Hypothalamus (tissue), 51 donors: ENCODE measurements around the gene BRINP3.
"Not testable (repeated sequence)": the region's sequence is repeated elsewhere in the genome, so short reads cannot be mapped to it uniquely, and the experiment has no call there.

Source experiments
- DNase-seq, 51 donors: peaks; one replicate each; lab custom pipeline; 2025; lab: John Stamatoyannopoulos, UW

Gene BRINP3

DNA sequence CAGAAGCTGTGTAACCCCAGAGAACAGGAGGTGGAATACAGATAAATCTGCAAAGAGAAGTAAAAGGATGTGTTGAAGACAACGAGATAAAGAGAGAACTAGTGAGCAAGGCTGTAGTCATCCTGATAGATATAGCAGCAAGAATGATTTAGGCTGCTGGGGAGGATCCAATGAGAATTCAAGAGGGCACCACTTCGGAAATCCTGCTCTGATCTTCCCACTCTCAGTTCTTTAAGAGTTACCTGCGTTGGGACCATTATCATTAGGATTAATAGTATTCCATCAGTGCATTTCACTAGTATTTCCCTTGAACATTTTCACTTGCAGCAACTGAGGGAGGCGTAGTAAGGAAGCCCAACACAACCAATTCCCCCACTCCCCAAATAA, at the start of gene BRINP3:
TSS of gene BRINP3 (minus strand) at position 103 of the 387 bp plus-strand sequence.
- DNase-seq, result peak in 2 of 51 donors; percentile 50 to 83

GRCh38 chr1:190511554-190511953, 33.9 kb upstream of the BRINP3 start:
- no peak for DNase-seq

DNA sequence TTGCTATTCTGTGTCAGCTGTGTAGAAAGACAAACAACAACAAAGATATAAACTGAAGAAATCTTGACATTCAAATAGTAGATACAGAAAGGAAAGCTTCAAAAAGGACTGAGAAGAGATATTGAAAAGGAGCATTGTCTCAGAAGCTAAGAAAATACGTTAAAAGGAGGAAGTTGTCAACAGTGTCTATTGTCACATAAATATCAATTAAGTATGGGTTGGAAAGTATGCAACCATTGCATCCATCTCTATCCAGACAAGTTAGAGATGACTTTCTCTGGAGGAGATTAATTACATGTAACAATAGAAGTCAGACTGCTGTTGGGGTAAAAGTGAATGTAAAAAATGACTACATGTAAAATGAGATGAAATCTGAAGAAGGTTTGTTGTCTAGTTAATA, 29.7 kb upstream of the BRINP3 start:
- DNase-seq, result no peak

- DNase-seq, result not testable (repeated sequence)
Measured at GRCh38 chr1:190504539-190504938, 26.9 kb upstream of the BRINP3 start.

GRCh38 chr1:190497565-190497964, 19.9 kb upstream of the BRINP3 start:
- no peak for DNase-seq

DNA sequence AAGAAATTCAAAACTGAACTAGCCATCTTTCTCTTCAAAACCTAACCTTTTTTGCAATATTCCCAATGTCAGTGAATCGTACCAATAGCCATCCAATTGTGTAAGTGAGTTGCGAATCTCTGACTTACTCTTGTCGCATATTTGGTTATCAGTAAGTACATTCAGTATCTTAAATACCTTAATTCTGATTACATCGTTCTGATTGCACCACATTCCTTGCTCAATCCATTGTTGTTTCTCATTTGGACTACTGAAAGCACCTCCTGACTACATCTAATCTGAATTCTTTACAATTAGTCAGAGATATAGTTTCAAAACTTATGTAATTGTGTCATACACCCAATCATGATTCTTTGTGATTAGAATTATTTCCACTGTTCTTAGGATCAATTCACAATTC, 16.8 kb upstream of the BRINP3 start:
- DNase-seq, result no peak

GRCh38 chr1:190491404-190491803, 13.7 kb upstream of the BRINP3 start:
- DNase-seq, result no peak

DNA sequence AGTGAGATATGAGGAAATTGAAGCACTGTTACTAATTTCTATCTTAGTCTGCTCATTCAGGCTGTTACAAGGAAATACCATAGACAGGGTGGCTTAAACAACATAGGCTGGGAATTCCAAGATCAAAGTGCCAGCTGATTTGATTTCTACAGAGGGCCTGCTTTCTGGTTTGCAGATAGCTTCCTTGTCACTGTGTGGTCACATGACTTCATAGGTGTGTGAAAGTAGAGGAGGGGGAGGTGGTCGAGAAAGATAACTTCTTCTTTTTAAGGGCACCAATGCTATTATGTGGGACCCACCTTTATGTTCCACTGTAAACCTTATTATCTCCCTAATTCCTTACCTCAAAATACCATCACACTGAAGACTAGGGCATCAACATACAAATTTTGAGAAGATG, 6.4 kb upstream of the BRINP3 start:
- no peak for DNase-seq

GRCh38 chr1:190480231-190480630, 2.6 kb upstream of the BRINP3 start:
- DNase-seq, result no peak

DNA sequence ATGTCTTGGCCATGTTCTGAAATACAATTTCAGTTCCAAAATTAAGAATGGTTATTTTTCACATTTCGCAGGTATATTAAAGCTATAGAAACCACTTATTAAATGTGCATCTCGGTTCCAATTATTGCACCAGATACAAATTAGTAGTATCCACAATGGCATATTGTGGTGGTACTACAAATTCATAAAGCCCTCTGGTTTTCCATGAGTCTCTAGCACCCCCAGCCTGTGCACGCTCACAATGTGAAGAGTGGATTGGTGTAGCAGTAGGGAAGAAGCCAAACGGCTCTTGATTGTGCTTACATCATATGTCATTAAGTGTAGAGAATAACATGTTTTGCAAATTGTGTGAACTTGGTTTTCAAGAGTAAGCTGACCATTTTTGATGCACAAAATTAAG, 1.9 kb upstream of the BRINP3 start:
- peak in 19 of 51 donors; percentile 3 to 64 (median 15) for DNase-seq

DNA sequence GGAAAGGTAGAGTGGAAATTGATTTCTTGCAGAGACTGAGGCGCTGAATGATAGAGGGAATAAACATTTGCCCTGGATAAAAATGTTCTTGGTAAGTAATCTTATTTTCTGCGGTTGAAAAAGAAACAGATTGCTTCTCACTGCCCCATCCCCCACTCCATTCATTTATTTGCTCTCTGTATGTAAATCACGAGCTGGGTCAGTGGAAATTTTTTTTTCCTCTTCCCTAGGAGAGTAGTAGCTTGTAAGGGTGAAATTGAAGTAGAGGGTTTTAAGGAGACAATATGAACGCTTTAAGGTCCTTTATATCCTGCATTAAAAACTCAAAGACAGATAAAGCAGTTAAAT, 1.4 kb upstream of the BRINP3 start:
- peak in 2 of 51 donors; percentile 40 to 80 for DNase-seq

DNA sequence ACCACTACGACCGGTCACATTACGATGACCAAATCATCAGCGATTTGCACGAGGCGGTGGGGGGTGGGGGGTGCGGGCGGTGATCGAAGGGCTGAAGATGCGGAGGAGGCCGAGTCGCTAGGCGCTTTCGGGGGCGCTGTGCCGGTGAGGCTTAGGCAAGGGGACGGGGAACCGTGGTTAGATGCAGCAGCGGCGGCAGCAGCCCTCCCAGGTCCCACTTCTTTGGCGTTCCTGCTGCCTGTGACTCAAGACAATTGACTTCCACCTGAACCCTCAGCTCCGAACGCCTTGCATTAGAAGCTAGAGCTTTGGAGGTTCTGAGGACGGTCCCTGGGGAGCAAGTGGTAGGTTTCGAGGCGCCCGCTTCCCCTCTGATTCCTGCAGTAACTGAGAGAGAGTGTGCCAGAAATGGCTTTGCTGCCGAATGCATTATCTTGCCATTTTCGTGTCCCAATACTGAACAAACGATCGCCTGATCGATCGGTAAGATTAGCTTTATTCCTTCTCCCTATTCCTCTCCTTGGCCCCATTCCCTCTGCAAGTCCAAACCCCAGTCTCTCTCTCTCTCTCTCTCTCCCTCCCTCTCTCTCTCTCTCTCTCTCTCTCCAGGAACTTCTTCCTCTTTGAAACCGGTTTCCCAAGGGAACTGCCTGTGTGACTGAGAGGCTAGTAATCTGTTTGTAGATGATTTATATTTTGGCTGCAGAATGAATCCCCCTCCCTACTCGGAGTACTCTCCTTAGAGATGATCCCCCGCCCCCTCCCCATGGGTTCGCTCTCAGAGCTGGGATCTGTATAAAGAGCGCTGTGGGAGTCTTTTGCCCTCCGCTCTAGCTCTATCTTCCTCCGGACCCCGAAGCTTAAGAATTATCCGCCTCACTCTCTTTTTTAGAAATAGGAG, 735 bp upstream of the BRINP3 start:
- DNase-seq, result peak in 32 of 51 donors; percentile 15 to 83 (median 46)

GRCh38 chr1:190476806-190477205, 858 bp downstream of the BRINP3 start:
- DNase-seq, result no peak

DNA sequence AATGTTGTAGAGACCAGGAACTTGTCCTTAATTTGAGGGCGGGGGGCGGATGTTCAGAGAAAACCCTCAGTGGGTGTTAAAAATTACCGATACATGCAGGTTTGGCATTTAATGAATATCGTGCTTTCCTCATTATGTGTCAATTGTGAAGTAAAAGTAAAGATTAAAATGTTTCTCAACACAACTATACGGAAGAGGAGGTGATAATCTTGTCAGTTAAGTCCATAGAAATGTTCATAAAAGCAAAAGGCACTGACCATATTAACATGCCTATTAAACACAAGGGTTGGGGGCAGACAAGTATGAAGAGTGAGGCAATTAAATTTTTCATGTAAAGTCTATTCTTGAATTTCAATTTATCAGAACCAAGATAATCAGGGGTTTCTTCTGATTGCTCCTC, 1.3 kb downstream of the BRINP3 start:
- peak in 1 of 51 donors; percentile 36 for DNase-seq

DNA sequence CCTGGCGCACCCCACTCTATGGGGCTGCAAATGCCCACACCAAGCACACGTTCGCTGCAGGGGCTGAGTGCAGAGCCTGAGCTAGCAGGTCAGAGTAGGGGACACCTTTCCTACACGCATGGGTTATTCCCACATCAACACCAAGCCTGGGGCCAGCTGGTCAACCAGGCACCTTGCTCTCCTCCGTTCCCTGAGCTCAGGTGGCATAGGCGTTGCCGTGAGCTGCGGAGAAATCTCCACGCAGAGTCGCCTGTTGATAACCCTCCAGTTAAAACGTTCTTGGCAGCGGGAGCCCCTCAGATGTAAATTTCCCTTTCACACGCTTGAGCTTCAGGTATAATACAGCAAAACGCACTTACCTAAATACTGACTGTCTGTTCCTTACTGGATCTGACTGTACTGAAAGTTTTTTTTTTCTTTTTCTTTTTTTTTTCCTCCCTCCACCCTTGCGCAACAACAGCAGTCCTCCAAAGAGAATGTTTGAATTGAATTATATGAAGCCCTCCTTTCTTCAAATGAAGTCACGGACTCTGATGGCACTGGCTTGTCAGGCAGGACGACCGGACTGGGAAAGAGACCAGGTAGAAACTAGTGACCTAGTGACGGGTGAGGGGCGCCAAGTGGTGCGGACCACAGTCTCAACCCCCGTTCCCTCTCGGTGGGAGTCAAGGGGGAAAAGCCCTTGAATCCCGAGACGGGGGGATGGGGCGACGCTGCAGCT, 2.1 kb downstream of the BRINP3 start:
- DNase-seq, result peak in 21 of 51 donors; percentile 4 to 78 (median 14)

DNA sequence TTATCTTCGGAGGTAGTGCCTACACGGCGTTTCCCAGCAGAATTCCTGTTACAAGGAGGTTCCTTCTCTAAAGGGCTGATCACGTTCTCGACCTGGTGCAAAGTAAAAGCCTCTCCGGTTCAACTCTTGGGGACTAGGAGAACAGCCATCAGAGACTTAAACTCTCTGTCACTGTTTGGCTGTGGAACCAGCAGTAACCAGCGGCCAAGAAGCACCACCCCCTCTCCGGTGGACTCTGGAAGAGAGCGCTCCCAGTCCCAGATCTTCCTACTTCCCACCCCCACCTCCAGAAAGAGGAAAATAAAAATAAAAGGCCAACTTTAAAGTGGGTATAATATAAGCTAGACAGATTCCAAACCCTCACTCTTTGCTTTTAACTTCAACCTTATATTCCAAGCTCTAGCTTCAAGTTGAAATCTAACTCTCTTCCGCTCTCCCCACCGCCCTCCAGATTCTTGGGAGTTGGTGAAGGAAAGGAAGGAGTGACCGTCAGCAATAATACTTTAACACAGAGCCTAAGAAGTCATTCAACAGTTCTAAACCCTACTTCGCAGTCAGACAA, 2.9 kb downstream of the BRINP3 start:
- peak in 24 of 51 donors; percentile 7 to 86 (median 17) for DNase-seq

DNA sequence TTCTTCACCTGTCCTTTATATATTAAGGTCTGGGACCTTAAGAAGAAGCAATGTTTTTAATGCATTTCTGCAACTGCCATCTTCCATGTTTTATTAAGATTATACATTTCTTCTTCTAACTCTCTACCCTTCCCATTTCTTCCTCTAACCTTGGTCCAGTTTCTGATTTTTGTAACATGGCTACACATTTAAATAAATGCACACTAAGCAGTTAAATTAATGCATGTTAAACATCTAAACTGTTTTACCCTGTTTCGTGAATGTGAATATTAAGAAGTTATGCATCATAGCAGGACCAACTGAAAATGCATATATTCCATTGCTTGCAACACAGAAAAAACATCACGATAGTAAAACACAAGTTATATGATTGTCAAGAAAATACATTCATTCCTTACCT, 3.7 kb downstream of the BRINP3 start:
- no peak for DNase-seq

DNA sequence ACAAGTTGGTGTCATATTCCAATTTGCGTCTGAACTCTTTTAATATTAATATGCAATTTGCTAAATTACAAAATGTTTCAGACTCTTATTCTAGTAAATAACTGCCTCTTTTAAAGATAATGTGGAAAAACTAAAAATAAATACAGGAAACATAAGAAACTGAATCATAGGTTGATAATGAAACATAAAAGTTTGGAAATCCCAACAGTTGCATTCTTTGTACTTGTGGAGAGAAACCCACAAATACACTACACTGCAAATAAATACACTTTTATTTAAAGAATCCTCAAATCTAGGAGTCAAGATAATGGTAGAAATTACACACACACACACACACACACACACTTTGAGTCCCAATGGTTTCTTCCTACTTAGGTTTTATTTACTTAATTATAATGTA, 5.2 kb downstream of the BRINP3 start:
- no peak for DNase-seq

- DNase-seq, result no peak
Measured at GRCh38 chr1:190472042-190472441, 5.6 kb downstream of the BRINP3 start.

GRCh38 chr1:190464690-190465089, 13.0 kb downstream of the BRINP3 start:
- DNase-seq, result no peak

- DNase-seq, result no peak
Measured at GRCh38 chr1:190456129-190456528, 21.5 kb downstream of the BRINP3 start.

- no peak for DNase-seq
Measured at GRCh38 chr1:190455631-190456030, 22.0 kb downstream of the BRINP3 start.
